ENCODE data around the gene DYNLT4. TPM values are rescaled to one million over a fixed set of nuclear protein-coding genes. Genes with fewer than 3 reads are reported as not detected.

The DYNLT4 gene
- total and polyA plus RNA-seq, 2 of the 8 experiments (the other 6 are each of a cell fraction or from before 2014, with no cell fraction given), result 0.29 TPM; not detected in 1

- TF ChIP-seq TCF12 (IDR thresholded peaks at IDR 0.05; ENCODE audit: low read depth, low read length) (no peak), MAFK (IDR thresholded peaks at IDR 0.05; ENCODE audit: low read depth, low read length) (no peak), KDM4A (IDR thresholded peaks at IDR 0.05; ENCODE audit: low read depth, low read length, severe bottlenecking) (peak; percentile 91), CTCF (IDR thresholded peaks at IDR 0.05; ENCODE audit: control extremely low read depth in 1 of 3, insufficient read depth in 1 of 3, low read depth in 1 of 3, low read length in 3 of 3) (no peak), TBP (IDR thresholded peaks at IDR 0.05; ENCODE audit: low read depth, low read length) (peak; percentile 19; the same call in 1 of the 2 replicates), SUZ12 (IDR thresholded peaks at IDR 0.05; ENCODE audit: low read length) (no peak), EP300 (IDR thresholded peaks at IDR 0.05; ENCODE audit: borderline replicate concordance in 1 of 2, low read depth in 2 of 2, low read length in 2 of 2) (no peak), ATF2 (IDR thresholded peaks at IDR 0.05; ENCODE audit: low read length) (no peak), POLR2A (IDR thresholded peaks at IDR 0.05; ENCODE audit: control extremely low read depth in 1 of 2, low read depth in 2 of 2, low read length in 2 of 2) (no peak)
Observed at GRCh38 chr1:44842862-44843655, 35.9 kb upstream of the DYNLT4 start, which contains the start of gene PTCH2 (continued).
